MM.1S (cell line): ENCODE data around the gene TEKT4.

Experiments
- CTCF ChIP-seq: fragments of 300-600 bp; sonication (generic); IDR thresholded peaks from 2 replicates; pipeline ENCODE4 v1.5.1; 2016; ENCODE audit warnings: antibody characterized with exemption, low read length, mixed read lengths
- EZH2 ChIP-seq: fragments of 300-600 bp; sonication (generic); optimal IDR thresholded peaks from 2 replicates; pipeline ENCODE3; 2017; ENCODE audit warnings: low read depth, mild to moderate bottlenecking, antibody characterized with exemption, low read length, mixed read lengths
- EZH2phosphoT487 ChIP-seq: fragments of 300-600 bp; sonication (generic); IDR thresholded peaks from 2 replicates; pipeline ENCODE4 v1.6.1; 2018; ENCODE audit warnings: antibody characterized with exemption, low read length

GRCh38 chr2:94872088-94872618, 923 bp downstream of the TEKT4 start:
- TF ChIP-seq EZH2, result no peak
- no peak for TF ChIP-seq CTCF
- TF ChIP-seq EZH2phosphoT487, result no peak
